Activated effector memory CD4-positive, alpha-beta T cell treated with Interleukin-2 at 50 U/mL for 16 hours (primary cell): ENCODE measurements around the gene GPD1L.
"Not testable (repeated sequence)": the region's sequence is repeated elsewhere in the genome, so short reads cannot be mapped to it uniquely, and the experiment has no call there.

Experiments used
- DNase-seq: peaks from one replicate; pipeline ENCODE4 v3.0.0-alpha.2; 2020

Gene GPD1L

DNA sequence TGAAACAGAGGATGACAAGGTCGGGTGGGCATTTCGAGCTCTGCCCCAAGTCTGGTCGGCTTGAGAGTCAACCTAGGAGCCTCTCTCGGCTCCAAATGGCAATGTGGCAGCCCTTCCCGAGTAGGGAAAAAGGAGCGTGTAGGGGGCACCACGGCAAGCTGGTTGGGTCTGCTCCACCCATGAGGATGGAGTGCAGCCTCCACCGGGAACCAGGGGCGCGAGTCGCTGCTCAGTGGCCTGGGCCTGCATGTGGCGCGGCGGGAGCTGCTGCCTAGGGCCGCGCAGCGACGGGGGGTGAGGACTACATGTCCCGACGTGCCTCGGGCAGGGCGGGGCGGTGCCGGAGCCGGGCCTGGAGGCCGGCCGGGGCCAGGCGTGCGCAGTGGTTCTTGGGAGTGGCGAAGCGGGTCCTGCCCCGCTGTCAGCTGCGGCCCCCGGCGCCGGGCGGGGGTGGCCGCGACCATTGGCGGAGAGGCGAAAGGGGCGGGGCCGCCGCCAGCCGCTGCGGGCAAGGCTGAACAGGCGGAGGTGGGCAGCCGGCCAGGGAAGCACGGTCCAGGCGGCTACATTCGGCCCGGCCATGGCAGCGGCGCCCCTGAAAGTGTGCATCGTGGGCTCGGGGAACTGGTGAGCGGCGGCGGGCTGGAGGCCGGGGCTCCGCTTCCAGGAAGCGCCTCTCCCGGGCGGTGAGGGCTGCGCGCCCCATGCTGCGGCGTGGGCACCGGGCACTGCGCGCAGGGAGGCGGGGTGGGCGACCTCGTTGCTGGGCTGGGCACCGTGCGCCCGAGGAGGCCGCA lies at the start of gene GPD1L:
TSS of gene GPD1L (plus strand) at position 489 of the 797 bp plus-strand sequence. CDS start at position 581, 92 bp downstream.
- peak; percentile 93 for DNase-seq

DNA sequence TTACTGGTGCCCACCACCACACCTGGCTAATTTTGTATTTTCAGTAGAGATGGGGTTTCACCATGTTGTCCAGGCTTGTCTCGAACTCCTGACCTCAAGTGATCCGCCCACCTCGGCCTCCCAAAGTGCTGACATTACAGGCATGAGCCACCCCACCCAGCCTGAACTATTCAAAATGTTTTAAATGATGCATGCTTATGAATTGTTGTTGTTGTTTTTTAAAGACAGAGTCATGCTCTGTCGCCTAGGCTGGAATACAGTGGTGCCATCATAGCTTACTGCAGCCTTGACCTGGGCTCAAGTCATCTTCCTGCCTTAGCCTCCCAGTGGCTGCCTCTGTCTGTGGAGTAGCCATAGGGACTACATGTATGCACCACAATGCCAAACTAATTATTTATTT lies 48.0 kb upstream of the GPD1L start:
- not testable (repeated sequence) for DNase-seq

DNA sequence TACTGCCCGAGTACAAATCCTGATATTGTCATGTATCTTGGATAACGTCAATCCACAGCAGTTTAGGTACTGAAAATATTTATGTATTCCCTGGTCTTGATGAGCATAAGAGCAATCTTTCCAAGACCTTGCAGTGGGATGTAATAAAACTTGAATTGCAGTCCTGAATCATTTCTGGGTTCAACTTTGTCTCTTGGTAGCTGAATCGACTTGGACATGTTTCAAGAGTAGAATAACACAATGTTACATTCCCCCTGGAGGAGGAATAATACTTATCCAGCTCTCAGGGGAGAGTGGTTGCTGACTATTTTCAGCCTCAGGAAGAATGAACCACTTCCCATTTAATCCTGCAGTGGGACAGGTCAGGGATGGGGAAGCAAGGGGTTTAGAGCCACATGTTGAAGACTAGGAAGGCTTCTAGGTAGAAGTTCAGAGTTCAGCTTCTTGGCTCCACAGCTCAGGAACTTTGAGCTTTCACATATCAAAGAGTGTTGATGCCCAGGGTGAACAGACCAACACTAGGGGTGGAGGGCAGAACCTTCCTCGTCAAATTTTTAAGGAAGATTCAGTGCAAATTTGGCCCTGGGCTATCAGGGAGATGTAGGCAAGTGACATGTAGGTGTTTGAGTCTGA lies 43.4 kb upstream of the GPD1L start:
- DNase-seq, result no peak

DNA sequence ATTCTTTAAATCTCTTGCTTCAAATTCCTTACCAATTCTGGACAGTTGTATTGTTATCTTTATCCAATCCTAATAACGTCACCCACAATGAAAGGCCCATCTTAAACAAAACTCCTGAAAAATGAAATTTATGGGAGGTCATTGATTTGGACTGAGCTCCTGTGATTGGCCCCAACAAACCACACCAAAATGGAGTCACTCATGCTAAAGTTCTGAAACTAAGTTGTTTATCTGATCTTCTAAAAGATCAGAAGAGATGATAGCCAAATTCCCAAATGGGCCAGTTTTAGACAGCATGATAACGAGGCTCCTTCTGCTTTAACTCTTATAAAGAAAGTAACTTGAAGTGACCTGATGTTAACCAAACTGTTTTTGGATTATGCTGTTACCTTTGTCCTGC lies 39.7 kb upstream of the GPD1L start:
- DNase-seq, result no peak

DNA sequence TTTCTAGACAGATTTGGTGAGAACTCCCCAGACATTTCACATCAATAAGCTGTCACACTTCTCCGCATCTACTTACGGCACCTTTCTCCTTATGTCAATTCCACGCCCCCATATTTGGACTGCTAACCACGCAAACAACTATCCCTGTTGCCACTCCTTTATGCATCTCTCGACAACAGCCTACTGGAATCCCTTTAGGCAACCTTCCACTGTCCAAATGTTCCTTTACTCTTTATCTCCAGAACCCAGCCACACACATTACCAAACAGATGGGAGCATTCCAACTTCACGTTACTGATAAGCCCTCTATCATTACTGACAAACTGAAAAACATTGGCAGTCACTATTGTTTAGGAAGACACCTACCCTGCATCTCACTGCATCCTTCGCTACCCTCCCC lies 32.2 kb upstream of the GPD1L start:
- DNase-seq, result not testable (repeated sequence)

DNA sequence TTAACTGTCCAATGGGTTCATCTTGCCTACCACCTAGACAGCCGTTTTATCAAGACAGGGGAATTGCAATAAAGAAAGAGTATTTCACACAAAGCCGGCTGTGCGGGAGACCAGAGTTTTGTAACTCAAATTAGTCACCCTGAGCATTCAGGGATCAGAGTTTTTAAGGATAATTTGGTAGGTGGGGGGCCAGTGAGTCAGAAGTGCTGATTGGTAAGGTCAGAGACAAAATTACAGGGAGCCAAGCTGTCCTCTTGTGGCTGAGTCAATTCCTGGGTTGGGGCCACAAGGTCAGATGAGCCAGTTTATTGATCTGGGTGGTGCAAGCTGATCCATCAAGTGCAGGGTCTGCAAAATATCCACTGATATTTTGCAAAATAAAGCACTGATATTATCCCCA lies 29.9 kb upstream of the GPD1L start:
- DNase-seq, result no peak

DNA sequence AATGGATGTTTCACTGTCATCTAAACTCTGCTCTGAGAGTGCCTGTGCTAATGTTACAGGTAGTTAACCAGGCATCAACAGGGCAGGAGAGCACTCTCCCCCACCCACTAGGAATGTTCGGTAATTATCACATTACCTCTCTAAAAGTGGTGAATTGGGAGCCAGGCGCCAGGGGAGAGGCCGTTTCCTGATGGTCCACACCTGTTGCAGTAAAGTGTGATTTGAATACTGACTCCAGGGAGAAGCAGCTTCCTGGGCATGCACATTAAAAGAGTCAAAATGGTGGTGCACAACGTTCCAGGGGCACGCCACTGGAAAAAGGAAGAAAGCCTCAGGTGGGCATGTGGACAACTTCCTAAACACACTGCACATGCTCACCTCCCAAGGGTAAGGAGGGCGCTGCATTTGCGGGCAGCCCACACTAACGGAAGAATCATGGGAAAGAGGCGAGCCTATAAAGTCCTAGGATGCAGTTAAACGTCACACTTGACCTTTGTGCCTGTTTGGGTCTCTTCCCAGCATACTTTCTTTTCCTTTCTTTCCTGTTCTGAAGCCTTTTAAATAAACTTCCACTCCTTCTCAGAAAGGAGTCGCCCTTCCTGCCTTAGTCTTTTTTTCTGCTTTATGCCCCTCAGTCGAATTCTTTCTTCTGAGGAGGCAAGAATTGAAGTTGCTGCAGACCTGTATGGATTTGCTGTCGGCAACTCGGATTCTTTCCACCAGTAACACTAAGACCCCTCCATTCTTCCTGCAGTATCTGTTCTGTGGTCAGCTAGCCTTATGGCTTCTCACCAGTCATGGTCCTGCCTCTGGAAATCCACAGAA lies 28.9 kb upstream of the GPD1L start:
- no peak for DNase-seq

DNA sequence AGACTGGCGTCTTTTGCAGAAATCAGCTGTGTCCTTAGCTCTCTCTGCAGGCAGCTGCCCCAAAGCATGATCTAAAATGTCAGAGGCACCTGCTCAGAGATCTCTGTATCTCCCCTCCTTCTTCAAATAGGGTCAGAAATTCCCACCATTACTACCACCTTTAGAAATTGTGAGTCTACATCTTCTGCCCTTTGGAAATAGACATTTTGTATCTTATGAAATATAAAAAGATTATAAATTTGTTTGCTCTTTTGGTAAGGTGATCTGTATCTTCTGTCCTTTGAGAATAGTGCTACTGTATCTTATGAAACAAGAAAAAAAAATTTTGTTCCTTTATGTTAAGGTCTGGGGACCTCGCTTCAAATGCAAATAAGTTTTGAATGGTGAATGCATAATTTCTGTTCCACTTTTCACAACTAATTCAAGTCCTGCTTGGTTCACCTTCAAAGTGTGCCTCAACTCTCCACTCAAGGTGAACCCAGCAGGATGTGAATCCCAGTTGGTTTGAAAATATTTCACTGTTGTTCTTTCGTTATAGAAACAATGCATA lies 28.3 kb upstream of the GPD1L start:
- no peak for DNase-seq

DNA sequence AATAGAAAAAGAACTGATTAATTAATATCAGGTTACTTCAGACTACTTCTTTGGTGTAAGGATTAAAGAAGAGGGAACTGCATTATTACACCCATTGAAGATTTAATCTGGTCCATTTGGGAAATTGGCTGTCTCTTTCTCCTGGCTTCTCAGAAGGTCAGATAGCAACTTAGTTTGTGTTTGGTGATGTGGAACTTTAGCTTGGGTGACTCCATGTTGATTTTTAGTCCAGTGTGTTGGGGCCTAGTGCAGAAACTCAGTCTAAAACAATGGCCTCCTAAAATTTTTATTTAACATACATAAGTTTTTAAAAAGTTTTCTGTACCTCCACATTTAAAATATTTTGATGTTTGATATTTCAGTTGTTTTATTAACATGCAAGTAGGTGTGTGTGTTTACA lies 27.6 kb upstream of the GPD1L start:
- no peak for DNase-seq

DNA sequence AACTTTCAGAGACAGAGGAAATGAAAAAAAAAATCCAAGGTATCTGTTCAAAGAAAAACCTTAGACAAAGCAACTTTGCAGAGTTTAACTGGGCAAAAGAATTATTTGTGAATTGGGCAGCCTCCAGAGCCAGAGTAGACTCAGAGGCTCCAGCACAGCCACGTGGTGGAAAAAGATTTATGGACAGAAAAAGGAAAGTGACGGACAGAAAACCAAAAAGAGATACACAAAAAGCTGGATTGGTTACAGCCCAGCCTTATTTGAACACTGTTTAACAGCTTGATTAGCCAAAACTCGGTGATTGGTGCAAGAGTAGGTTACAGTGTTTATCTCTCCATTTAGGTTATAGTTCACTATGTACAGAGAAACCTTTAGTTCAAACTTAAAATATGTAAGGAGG lies 23.7 kb upstream of the GPD1L start:
- DNase-seq, result no peak

DNA sequence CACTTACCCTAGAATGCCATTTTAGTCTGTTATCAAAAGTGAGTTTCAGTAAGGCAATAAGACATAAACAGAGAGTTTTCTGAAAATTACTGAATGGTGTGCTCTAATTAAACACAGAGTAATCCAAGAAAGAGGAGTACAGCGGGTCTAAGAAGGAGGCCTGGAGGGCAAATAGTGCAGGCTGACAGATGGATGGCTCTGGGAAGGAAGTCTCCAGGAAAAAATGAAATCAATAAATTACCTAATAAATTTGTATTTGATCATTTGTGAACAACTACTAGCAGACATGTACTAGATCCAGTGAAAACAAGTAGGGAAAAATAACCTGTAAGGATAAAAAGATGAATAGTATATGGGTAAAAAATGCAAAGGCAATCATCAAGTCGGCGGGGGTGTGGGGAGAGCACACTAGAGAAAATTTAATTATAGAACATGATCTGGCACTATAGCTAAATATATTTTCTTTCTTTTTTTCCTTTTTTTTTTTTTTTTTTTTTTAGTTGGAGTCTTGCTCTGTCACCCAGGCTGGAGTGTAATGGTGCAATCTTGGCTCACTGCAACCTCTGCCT lies 22.6 kb upstream of the GPD1L start:
- DNase-seq, result no peak

DNA sequence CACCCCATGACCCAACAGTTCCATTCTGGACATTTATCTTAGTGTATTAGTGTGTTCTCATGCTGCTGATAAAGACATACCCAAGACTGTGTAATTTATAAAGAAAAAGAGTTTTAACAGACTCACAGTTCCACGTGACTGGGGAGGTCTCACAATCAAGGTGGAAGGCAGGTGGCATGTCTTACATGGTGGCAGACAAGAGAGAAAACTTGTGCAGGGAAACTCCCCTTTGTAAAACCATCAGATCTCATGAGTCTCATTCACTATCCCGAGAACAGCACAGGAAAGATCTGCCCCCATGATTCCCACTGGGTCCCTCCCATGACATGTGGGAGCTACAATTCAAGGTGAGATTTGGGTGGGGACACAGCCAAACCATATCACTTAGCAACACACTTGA lies 21.6 kb upstream of the GPD1L start:
- no peak for DNase-seq

DNA sequence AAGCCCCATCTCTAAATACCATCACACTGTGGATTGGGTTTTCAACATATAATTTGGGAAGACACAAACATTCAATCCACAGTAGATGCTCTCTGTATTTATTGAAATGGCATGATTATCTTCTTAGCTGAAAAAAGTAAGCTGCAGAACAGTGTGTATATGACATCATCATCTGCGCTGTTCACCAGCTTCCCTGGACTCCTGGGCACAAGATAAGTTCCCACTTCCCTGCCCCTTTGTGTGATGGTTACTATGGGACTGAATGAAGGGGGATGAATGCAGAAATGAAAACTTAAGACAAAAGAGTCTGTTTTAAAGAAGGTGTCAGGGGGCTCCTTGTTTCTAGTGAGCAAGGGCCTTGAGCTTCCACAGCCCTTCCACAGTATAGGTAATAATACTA lies 20.0 kb upstream of the GPD1L start:
- DNase-seq, result no peak

DNA sequence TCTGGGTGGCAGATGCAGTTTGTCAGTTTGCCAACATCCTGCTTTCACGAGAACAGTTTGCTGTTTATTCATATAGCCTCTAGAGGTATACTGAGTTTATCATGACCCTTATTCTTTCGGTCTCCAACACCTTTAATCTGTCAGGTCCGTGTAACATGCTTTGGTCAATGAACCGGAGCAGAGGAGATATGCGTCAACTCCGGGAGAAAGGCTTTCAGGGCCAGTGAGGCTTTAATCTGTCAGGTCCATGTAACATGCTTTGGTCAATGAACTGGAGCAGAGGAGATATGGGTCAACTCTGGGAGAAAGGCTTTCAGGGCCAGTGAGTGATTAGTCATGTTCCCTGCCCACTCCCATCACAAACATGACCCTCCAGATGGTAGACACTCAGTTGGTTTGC lies 16.9 kb upstream of the GPD1L start:
- no peak for DNase-seq

DNA sequence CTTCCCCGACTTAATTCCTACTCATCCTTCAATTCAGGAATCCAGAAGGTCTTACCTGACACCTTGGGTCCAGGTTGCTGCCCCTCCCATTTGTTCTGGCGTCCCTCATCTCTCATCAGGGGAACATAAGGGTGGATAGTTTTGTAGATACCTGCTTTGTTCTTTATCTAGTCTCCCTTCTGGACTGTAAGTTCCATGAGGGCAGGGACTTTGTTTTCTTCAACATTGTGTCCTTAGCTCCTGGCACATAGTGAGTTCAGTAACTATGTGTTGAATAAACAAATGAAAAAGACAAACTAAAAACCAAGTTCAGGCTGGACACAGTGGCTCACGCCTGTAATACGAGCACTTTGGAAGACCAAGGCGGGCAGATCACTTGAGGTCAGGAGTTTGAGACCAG lies 13.2 kb upstream of the GPD1L start:
- no peak for DNase-seq

DNA sequence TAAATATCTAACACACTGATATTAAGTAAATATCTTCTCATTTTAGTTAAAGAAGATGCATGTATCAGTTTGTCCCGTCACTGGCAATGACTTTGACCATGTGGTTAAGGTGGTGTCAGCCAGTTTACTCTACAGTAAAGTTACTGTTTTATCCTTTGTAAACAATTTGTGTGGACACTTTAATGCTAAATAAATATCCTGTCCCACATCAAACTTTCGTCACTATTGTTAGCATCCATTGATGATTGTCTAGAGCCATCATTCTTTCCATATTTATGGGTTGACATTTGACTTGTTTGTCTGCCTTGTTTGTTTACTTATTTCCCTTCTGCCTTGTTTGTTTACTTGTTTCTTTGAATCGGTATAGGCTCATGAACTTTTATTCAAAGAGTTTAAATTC lies 11.0 kb upstream of the GPD1L start:
- no peak for DNase-seq

DNA sequence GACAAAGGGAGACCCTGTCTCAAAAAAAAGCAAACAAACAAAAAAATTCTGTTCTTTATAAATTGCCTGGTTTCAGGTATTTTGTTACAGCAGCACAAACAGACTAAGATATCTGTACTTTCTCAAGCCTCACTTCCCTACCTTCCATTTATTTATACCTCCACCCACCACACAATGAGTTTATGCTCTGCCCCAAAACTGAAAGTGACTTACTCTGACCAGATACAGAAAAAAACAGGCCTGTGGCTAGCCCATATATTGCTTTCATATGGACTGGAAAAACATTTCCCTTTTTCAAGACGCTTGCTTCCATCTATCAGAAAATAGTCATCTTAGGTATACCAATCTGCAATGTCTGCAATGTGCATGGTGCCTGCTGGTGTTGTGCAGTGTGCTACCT lies 8.7 kb upstream of the GPD1L start:
- no peak for DNase-seq

DNA sequence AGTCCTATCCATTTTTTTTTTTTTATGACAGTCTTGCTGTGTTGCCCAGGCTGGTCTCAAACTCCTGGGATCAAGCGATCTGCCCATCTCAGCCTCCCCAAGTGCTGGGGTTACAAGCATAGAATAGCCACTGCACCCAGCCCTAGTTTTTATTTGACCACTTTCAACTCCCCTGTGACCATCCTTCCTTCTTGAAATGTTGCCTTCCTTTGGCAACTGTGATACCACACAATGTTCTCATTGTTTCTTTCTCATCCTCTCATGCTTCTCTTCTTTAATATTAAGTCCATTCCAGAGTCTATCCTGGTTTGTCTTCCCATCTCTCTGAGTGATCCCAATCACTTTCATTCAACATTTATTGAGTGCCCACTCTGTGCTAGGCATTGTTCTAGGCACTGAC lies 7.9 kb upstream of the GPD1L start:
- DNase-seq, result no peak

DNA sequence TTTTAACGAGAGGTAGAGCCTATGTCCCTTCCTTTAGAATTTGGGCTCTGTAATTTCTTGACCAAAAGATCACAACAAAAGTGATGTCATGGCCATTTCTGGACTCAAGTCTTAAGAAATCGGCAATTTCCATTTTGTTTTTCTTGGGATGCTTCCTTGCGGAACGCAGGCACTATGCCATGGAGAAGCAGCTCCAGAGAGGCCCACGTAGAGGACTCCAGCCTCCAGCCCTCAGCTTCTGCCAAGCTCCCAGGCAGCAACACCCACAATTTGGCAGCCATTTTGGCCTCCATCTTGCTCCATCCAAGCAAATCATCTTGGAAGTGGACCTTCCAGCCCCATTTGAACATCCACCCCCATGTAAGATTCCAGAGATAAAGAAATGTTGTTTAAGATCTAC lies 6.0 kb upstream of the GPD1L start:
- no peak for DNase-seq

DNA sequence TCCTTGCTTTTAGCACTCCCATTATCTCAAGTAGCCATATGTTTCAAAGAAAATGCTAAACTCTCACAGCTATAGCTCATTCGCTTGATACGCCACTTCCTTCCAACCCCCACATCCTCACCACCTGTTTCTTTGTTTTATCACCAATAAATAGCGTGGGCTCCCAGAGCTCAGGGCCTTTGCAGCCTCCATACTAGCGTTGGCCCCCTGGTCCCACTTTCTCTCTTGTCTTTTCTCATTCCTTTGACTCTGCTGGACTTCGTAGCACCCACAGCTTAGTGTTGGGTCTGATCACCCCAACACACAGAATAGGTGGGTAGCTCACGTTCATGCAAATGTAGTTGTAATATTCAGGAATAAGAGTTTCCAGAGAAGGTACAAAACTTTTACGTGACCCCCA lies 4.1 kb upstream of the GPD1L start:
- no peak for DNase-seq

DNA sequence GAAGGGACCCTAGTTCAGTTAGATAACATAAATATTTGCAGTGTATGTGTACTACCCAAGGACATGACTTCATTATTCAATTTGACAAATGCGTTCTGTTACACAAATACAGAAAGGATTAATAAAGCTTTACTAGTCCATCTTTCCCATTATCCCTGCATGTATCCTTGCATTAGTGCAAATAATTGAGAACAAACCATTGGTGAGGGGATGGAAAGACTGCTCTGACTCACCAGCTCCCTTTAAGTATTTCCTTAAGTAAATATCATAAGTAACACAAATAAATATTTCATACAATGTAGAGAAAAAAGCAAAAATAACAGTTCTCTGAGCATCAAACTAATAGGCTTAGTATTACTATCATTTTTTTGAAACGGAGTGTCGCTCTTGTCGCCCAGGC lies 1.9 kb upstream of the GPD1L start:
- DNase-seq, result no peak

DNA sequence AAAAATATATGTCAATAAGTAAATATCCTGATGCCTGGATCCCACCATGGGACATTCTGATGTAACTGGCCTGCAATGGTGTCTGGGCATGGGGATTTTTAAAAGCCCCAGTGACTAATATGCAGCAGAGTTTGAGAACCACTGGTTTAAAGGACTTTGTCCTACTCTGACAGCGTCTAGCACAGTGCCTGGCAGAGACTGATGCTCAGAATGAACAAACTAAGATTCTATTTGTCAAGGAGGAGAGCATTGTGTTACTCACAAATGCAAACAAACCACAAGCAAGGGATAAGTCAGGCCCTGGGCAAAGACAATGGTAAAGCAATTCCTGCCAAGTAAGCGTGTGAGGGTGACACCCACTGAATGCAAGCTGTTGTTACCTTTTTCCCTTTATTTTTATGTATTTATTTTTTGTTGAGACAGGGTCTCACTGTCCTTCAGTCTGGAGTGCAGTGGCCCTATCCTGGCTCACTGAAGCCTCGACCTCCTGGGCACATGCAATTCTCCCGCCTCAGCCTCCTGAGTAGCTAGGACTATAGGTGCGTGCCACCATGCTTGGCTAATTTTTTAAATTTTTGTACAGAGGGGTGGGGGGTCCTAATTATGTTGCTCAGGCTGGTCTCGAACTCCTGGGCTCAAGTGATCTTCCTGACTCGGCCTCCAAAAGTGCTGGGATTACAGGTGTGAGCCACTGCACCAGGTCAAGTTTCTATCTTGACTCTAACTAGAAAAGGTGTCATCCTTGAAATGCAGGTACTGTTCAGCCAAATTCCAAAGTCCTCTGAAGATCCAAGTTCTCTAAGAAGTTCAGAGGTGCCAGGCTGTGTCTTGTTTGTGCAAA lies 909 bp upstream of the GPD1L start:
- no peak for DNase-seq
